Gastrocnemius medialis (tissue), 4 donors: ENCODE measurements around the gene LAMP1.

Experiments
- POLR2A ChIP-seq, 2 donors: fragments of 450-650 bp; IDR thresholded peaks; one replicate each; pipeline ENCODE4 v1.6.1; 2017; ENCODE audit warnings: antibody characterized with exemption in 2 of 2, mild to moderate bottlenecking in 2 of 2, moderate library complexity in 2 of 2
- TF ChIP-seq, protein P1 (sequence below), 5 experiments: fragments of 450-650 bp in 3 of 5; fragments of 200-600 bp in 2 of 5; sonication (generic) in 2 of 5; IDR thresholded peaks in 4 of 5; conservative IDR thresholded peaks in 1 of 5; 1 replicate in 4 of 5; 2 replicates in 1 of 5; pipeline ENCODE4 v1.5.1; 2016 to 2019; ENCODE audit warnings: antibody characterized with exemption in 5 of 5, mild to moderate bottlenecking in 3 of 5, moderate library complexity in 3 of 5

DNA sequence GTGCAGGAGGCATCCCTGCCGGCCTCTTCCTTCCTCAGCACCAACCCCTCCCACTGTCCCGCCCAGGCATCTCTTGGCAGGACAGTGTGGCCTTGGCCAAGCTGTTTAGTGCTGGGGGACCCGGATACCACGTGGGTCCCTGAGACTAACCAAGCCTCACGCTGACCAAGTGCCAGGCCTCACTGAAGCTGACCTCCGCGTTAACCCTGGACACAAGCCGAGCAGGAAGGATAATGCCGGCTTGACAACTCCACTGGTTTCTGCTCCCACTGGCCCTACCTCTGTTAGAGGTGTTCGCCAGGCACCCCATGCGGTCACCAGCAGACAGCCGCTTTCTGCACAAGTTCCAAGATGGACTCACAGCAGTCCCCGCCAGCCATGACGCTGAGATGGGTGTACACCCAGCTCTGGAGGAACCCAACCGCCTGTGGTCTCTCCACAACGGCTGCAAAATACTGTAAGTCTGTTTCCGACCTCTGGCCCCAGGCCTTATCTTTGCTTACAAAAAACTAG lies 54.5 kb downstream of the LAMP1 start:
- TF ChIP-seq, protein P1, sequence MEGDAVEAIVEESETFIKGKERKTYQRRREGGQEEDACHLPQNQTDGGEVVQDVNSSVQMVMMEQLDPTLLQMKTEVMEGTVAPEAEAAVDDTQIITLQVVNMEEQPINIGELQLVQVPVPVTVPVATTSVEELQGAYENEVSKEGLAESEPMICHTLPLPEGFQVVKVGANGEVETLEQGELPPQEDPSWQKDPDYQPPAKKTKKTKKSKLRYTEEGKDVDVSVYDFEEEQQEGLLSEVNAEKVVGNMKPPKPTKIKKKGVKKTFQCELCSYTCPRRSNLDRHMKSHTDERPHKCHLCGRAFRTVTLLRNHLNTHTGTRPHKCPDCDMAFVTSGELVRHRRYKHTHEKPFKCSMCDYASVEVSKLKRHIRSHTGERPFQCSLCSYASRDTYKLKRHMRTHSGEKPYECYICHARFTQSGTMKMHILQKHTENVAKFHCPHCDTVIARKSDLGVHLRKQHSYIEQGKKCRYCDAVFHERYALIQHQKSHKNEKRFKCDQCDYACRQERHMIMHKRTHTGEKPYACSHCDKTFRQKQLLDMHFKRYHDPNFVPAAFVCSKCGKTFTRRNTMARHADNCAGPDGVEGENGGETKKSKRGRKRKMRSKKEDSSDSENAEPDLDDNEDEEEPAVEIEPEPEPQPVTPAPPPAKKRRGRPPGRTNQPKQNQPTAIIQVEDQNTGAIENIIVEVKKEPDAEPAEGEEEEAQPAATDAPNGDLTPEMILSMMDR (IDR thresholded peaks at IDR 0.05 in 4 of 5, conservative IDR thresholded peaks at IDR 0.05 in 1 of 5) = no peak
- no peak for TF ChIP-seq POLR2A (IDR thresholded peaks at IDR 0.05)
